K562 (cell line): Measurements from ENCODE around the gene ATP8A1. TPM values are rescaled to one million over a fixed set of nuclear protein-coding genes. Genes with fewer than 3 reads are reported as not detected.

Experiments
- ATAC-seq: fragments of 200-7000 bp; cut with Tn5 transposase; 3 replicates; pipeline ENCODE4 v1.9.1; 2020; ENCODE audit warnings: moderate library complexity
- BruUV-seq: library from RNA; stranded (reverse); fragments of 400-500 nt; replicated peaks from 2 replicates; lab custom pipeline; 2021; lab: Mats Ljungman, UMichigan
- CTCF ChIA-PET: fragments of 300-600 bp; formaldehyde crosslinking; extraction: SDS; loops from one replicate; lab custom pipeline; 2021; ENCODE audit warnings: low intra/inter-chr PET ratio; lab: Yijun Ruan, JAX
- POLR2A ChIA-PET: fragments of 300-600, 350-650 bp; sonication (Branson Sonifier 250); formaldehyde crosslinking; extraction: SDS; loops from one replicate; lab custom pipeline; 2021; ENCODE audit warnings: antibody characterized with exemption, inconsistent platforms; lab: Yijun Ruan, JAX
- DNase-seq, 4 experiments: peaks; one replicate each; pipeline versions ENCODE4 v3.0.0 to v3.0.0-alpha.2; 2011 to 2018; ENCODE audit warnings: low spot score in 3 of 4, mixed read lengths in 3 of 4; ENCODE audit errors: extremely low read depth in 1 of 4
- FAIRE-seq: peaks from 2 replicates; lab custom pipeline; 2011; peaks lifted over from hg19 to GRCh38; lab: Jason Lieb, UNC
- H2AFZ ChIP-seq: 2 replicates; pipeline ENCODE4 v1.6.0; 2011; ENCODE audit warnings: low read depth, low read length, control low read depth, inconsistent platforms
- H3K27ac ChIP-seq: fragments of 200-600 bp; 3 replicates; pipeline ENCODE4 v1.8.0; 2011; ENCODE audit warnings: low read depth, mild to moderate bottlenecking, control low read depth, inconsistent platforms, low read length, moderate library complexity, mixed read lengths; ENCODE audit errors: extremely low read depth
- H3K27me3 ChIP-seq, 2 experiments: fragments of 300-600 bp in 1 of 2; 2 replicates in 1 of 2; 3 replicates in 1 of 2; pipeline versions ENCODE4 v1.6.0 to v1.8.0; 2011; ENCODE audit warnings: inconsistent platforms in 2 of 2, low read length in 2 of 2, mild to moderate bottlenecking in 1 of 2, mixed read lengths in 1 of 2, moderate library complexity in 1 of 2; ENCODE audit not compliant: control insufficient read depth in 2 of 2, insufficient read depth in 2 of 2
- H3K36me3 ChIP-seq: fragments of 300-600 bp; 3 replicates; pipeline ENCODE4 v1.8.0; 2011; ENCODE audit warnings: mild to moderate bottlenecking, low read length, inconsistent platforms; ENCODE audit not compliant: control insufficient read depth, insufficient read depth
- H3K4me1 ChIP-seq, 2 experiments: fragments of 200-600 bp in 1 of 2; replicated peaks in 1 of 2; 2 replicates in 1 of 2; 3 replicates in 1 of 2; pipeline versions ENCODE4 v1.5.1 to v1.8.0; 2011; ENCODE audit warnings: inconsistent platforms in 2 of 2, low read length in 2 of 2, mild to moderate bottlenecking in 1 of 2, mixed read lengths in 1 of 2, moderate library complexity in 1 of 2; ENCODE audit not compliant: control insufficient read depth in 2 of 2, insufficient read depth in 2 of 2
- H3K4me2 ChIP-seq: 2 replicates; pipeline ENCODE4 v1.6.1; 2011; ENCODE audit warnings: low read length, control low read depth, inconsistent platforms, mixed read lengths; ENCODE audit not compliant: insufficient read depth
- H3K4me3 ChIP-seq: fragments of 200-600 bp; sonication (generic), shearing (Covaris generic); 2 replicates; pipeline ENCODE4 v1.5.1; 2016; ENCODE audit warnings: control low read depth, inconsistent platforms
- H3K79me2 ChIP-seq: fragments of 200-600 bp; 3 replicates; pipeline ENCODE4 v1.8.0; 2011; ENCODE audit warnings: low read length, inconsistent platforms; ENCODE audit not compliant: control insufficient read depth, insufficient read depth
- H3K9ac ChIP-seq, 2 experiments: 2 replicates each; pipeline versions ENCODE4 v1.6.0 to v1.6.1; 2011; ENCODE audit warnings: low read depth in 2 of 2, low read length in 2 of 2, control low read depth in 1 of 2, inconsistent platforms in 1 of 2, mild to moderate bottlenecking in 1 of 2, mixed read lengths in 1 of 2; ENCODE audit not compliant: insufficient read depth in 1 of 2
- H3K9me1 ChIP-seq: one replicate; pipeline ENCODE4 v1.6.0; 2011; ENCODE audit warnings: inconsistent platforms, mild to moderate bottlenecking, low read length, moderate library complexity; ENCODE audit not compliant: control insufficient read depth, insufficient read depth
- H3K9me3 ChIP-seq: replicated peaks from 2 replicates; pipeline ENCODE4 v1.5.1; 2011; ENCODE audit warnings: low read depth, low read length, inconsistent platforms; ENCODE audit not compliant: control insufficient read depth, insufficient read depth
- H4K20me1 ChIP-seq: replicated peaks from 2 replicates; pipeline ENCODE4 v1.6.1; 2011; ENCODE audit warnings: low read length, inconsistent platforms, mixed read lengths; ENCODE audit not compliant: control insufficient read depth, insufficient read depth
- C11orf30 ChIP-seq: fragments of 450-650 bp; IDR thresholded peaks from 2 replicates; pipeline ENCODE4 v1.6.1; 2016; ENCODE audit warnings: low read depth, mild to moderate bottlenecking
- DIDO1 ChIP-seq: fragments of 450-650 bp; IDR thresholded peaks from 2 replicates; pipeline ENCODE4 v1.6.1; 2016; ENCODE audit warnings: low read depth, missing biosample characterization, missing genetic modification characterization
- EWSR1 ChIP-seq: fragments of 450-650 bp; IDR thresholded peaks from 2 replicates; pipeline ENCODE4 v1.6.1; 2018; ENCODE audit warnings: borderline replicate concordance, mild to moderate bottlenecking, low read depth, moderate library complexity; ENCODE audit not compliant: partially characterized antibody
- MAFG ChIP-seq: fragments of 450-650 bp; conservative IDR thresholded peaks from 2 replicates; pipeline ENCODE4 v1.6.1; 2016; ENCODE audit warnings: missing genetic modification characterization, missing compliant biosample characterization
- MED1 ChIP-seq: sonication (generic); formaldehyde crosslinking; IDR thresholded peaks from 2 replicates; pipeline ENCODE4 v1.8.1; 2023; ENCODE audit warnings: missing genetic modification reagents, borderline replicate concordance
- RHOXF2B ChIP-seq: fragments of 250-450 bp; sonication (Bioruptor Pico); conservative IDR thresholded peaks from 2 replicates; pipeline ENCODE4 v1.5.1; 2021
- SIN3A ChIP-seq, 2 experiments: fragments of 150-350 bp in 1 of 2; IDR thresholded peaks; 2 replicates each; pipeline ENCODE4 v1.6.1; 2011 to 2016; ENCODE audit warnings: borderline replicate concordance in 2 of 2, low read depth in 2 of 2, low read length in 2 of 2, mild to moderate bottlenecking in 2 of 2, moderate library complexity in 2 of 2; ENCODE audit not compliant: control insufficient read depth in 1 of 2
- TAL1 ChIP-seq: fragments of 450-650 bp; IDR thresholded peaks from 2 replicates; pipeline ENCODE4 v1.6.1; 2016; ENCODE audit warnings: mild to moderate bottlenecking
- TEAD4 ChIP-seq, 2 experiments: sonication (generic) in 1 of 2; formaldehyde crosslinking in 1 of 2; IDR thresholded peaks; 2 replicates each; pipeline versions ENCODE4 v1.6.1 to v1.8.0; 2012 to 2022; ENCODE audit warnings: borderline replicate concordance in 1 of 2, inconsistent platforms in 1 of 2, low read length in 1 of 2, mild to moderate bottlenecking in 1 of 2, missing genetic modification reagents in 1 of 2
- TFAM ChIP-seq: fragments of 250-450 bp; sonication (Bioruptor Pico); conservative IDR thresholded peaks from 2 replicates; pipeline ENCODE4 v1.5.0; 2021; ENCODE audit warnings: mild to moderate bottlenecking, moderate library complexity
- WGBS: fragments of 100-300 bp; shearing (Covaris generic); methylation state at CpG from one replicate; pipeline ENCODE4 v1.1.6; 2016; ENCODE audit warnings: low coverage, mixed read lengths; ENCODE audit not compliant: insufficient coverage; ENCODE audit errors: missing lambda C conversion rate; 5-methylcytosine and 5-hydroxymethylcytosine counted together
- in situ Hi-C: fragments of 300-500 bp; cut with MboI; formaldehyde crosslinking; loops from 4 replicates; pipeline ENCODE4 v1.15.0; 2018; ENCODE audit warnings: inconsistent platforms, mixed read lengths
- intact Hi-C: fragments of 100-400 bp; cut with micrococcal nuclease; formaldehyde crosslinking; loops from 2 replicates; pipeline ENCODE4 v1.14.2; 2022
- polyA plus RNA-seq, 8 experiments: library from polyadenylated mRNA; depleted of rRNA in 4 of 8; stranded (reverse) in 5 of 8; unstranded in 3 of 8; fragments of >200 nt; fragmentation: Nextera tagmentation in 2 of 8; fragmentation: Illumina TruSeq in 1 of 8; extraction: Ambion mirVana in 2 of 8; extraction: Trizol in 1 of 8; gene quantifications; 2 replicates each; pipeline versions ENCODE4 v1.2.1 to v1.2.3, GENCODE V29; 2011 to 2014; ENCODE audit warnings: inconsistent platforms in 1 of 8, missing spikeins in 1 of 8
- total RNA-seq, 7 experiments: library from RNA; depleted of rRNA in 6 of 7; stranded (reverse); fragments of >200 nt in 6 of 7; fragmentation: Illumina TruSeq in 2 of 7; extraction: Trizol in 2 of 7; gene quantifications; 2 replicates each; pipeline versions ENCODE4 v1.2.1 to v1.2.3, GENCODE V29; 2011 to 2021; ENCODE audit warnings: low replicate concordance in 1 of 7

ATP8A1 gene
- total and polyA plus RNA-seq, 9 of the 15 experiments (the other 6 are each of a cell fraction or from before 2014, with no cell fraction given): 0.05 to 0.29 (median 0.07) TPM; not detected in 2

GRCh38 chr4:42428036-42428435 is 228.9 kb downstream of the ATP8A1 start:
- in situ Hi-C loops: no loop called here
- DNase-seq (no peak), FAIRE-seq (no peak), ATAC-seq (no peak)
- Histone ChIP-seq H3K4me1 (no peaks in the 10 kb centered on the region), H4K20me1 (no peaks in the 10 kb centered on the region; the same call in 1 of the 2 replicates), H3K9me1 (no peaks in the 10 kb centered on the region), H3K4me3 (no peak overlapping the region), H3K27me3 (peaks cover 0 to 9% of the 10 kb centered on the region in 2 experiments; a peak in 1 of 5 replicates), H3K9ac (no peak overlapping the region), H3K4me2 (no peak overlapping the region), H3K9me3 (no peaks in the 10 kb centered on the region), H3K27ac (no peak overlapping the region), H3K79me2 (no peaks in the 10 kb centered on the region), H2AFZ (no peak overlapping the region), H3K36me3 (no peaks in the 10 kb centered on the region)
- POLR2A ChIA-PET: interaction anchor here (0.8 kb wide), 1 partner anchor 12 kb away, joined by 3 read pairs; no protein-coding TSS in a partner anchor
- CTCF ChIA-PET: no interaction called here
- 6% methylated on average over 2 of the region's 2 CpGs for WGBS
- TF ChIP-seq RHOXF2B (CRISPR knock-in tag) (no peak), TEAD4 (IDR thresholded peaks at IDR 0.05; ENCODE audit: low read length) (no peak), TEAD4 (CRISPR knock-in tag; IDR thresholded peaks at IDR 0.05; ENCODE audit: borderline replicate concordance) (no peak), TFAM (CRISPR knock-in tag) (no peak), EWSR1 (no peak), C11orf30 (no peak), DIDO1 (tag) (no peak), SIN3A (IDR thresholded peaks at IDR 0.05; ENCODE audit: borderline replicate concordance in 2 of 2, control insufficient read depth in 1 of 2, low read depth in 2 of 2, low read length in 2 of 2) (no peak), MED1 (no peak), TAL1 (no peak), MAFG (tag) (no peak)
- intact Hi-C loops: no loop called here
- BruUV-seq: no TSS peak
